DMS153 treated with DMSO at 0.1 percent for 48 hours (cell line): ENCODE measurements around the gene TTC28.
"Not testable (repeated sequence)": the region's sequence is repeated elsewhere in the genome, so short reads cannot be mapped to it uniquely, and the experiment has no call there.

Experiments
- DNase-seq: peaks from one replicate; lab custom pipeline; 2025; ENCODE audit not compliant: unreplicated experiment; lab: John Stamatoyannopoulos, UW

Gene TTC28

GRCh38 chr22:28120691-28121592, 558.7 kb downstream of the TTC28 start:
- no peak for DNase-seq

- no peak for DNase-seq
Observed at GRCh38 chr22:28118957-28119631, 560.5 kb downstream of the TTC28 start.

GRCh38 chr22:28116219-28116673, 563.4 kb downstream of the TTC28 start:
- DNase-seq, result no peak

GRCh38 chr22:28115426-28115825, 564.2 kb downstream of the TTC28 start:
- no peak for DNase-seq

GRCh38 chr22:28112548-28113043, 567.0 kb downstream of the TTC28 start:
- peak; percentile 3 for DNase-seq

- no peak for DNase-seq
Observed at GRCh38 chr22:28112190-28112544, 567.5 kb downstream of the TTC28 start.

- DNase-seq, result no peak
Observed at GRCh38 chr22:28111501-28112189, 568.0 kb downstream of the TTC28 start.

GRCh38 chr22:28108851-28109250, 570.8 kb downstream of the TTC28 start:
- DNase-seq, result no peak

- DNase-seq, result no peak
Observed at GRCh38 chr22:28106617-28107016, 573.0 kb downstream of the TTC28 start.

- DNase-seq, result no peak
Observed at GRCh38 chr22:28105988-28106387, 573.7 kb downstream of the TTC28 start.

- no peak for DNase-seq
Observed at GRCh38 chr22:28105413-28105812, 574.2 kb downstream of the TTC28 start.

- no peak for DNase-seq
Observed at GRCh38 chr22:28103596-28103995, 576.0 kb downstream of the TTC28 start.

GRCh38 chr22:28102151-28102812, 577.4 kb downstream of the TTC28 start:
- DNase-seq, result no peak

GRCh38 chr22:28097627-28098026, 582.0 kb downstream of the TTC28 start:
- no peak for DNase-seq

GRCh38 chr22:28096161-28096560, 583.5 kb downstream of the TTC28 start:
- DNase-seq, result no peak

- DNase-seq, result no peak
Observed at GRCh38 chr22:28095316-28096095, 584.1 kb downstream of the TTC28 start.

- no peak for DNase-seq
Observed at GRCh38 chr22:28094771-28095170, 584.9 kb downstream of the TTC28 start.

- DNase-seq, result no peak
Observed at GRCh38 chr22:28093711-28094110, 585.9 kb downstream of the TTC28 start.

GRCh38 chr22:28091486-28091885, 588.2 kb downstream of the TTC28 start:
- no peak for DNase-seq

GRCh38 chr22:28089541-28089940, 590.1 kb downstream of the TTC28 start:
- not testable (repeated sequence) for DNase-seq
